ENCODE measurements around the gene CELF2.

GRCh38 chr10:11166550-11166949 lies 148.9 kb downstream of the CELF2 start:
- TF ChIP-seq EZH2 (IDR thresholded peaks at IDR 0.05; ENCODE audit: borderline replicate concordance) = no peak
- no peak for TF ChIP-seq CTCF (IDR thresholded peaks at IDR 0.05; ENCODE audit: poor library complexity)

Measured in hepatocyte (in vitro differentiated cells).